ENCODE measurements around the gene PHF12.

DNA sequence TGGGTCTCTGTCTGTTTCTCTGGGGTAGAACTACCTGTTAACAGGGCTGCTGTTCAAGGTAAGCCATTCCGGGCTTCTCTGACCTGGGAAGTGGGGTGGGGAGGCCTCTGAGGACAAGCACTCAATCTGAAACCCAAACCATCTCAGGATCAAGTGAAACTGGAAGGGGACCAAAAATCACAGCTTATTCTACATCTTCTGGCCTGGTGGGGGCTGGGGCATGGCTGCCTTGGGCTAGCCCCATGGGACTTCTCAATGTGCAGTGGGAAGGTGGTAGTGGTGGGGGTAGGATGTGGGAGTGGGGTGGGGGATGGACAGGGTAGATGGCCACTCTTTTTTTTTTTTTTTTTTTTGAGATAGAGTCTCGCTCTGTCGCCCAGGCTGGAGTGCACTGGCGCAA, 59.3 kb downstream of the PHF12 start:
- TF ChIP-seq, protein P1, sequence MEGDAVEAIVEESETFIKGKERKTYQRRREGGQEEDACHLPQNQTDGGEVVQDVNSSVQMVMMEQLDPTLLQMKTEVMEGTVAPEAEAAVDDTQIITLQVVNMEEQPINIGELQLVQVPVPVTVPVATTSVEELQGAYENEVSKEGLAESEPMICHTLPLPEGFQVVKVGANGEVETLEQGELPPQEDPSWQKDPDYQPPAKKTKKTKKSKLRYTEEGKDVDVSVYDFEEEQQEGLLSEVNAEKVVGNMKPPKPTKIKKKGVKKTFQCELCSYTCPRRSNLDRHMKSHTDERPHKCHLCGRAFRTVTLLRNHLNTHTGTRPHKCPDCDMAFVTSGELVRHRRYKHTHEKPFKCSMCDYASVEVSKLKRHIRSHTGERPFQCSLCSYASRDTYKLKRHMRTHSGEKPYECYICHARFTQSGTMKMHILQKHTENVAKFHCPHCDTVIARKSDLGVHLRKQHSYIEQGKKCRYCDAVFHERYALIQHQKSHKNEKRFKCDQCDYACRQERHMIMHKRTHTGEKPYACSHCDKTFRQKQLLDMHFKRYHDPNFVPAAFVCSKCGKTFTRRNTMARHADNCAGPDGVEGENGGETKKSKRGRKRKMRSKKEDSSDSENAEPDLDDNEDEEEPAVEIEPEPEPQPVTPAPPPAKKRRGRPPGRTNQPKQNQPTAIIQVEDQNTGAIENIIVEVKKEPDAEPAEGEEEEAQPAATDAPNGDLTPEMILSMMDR (IDR thresholded peaks at IDR 0.05): no peak
- TF ChIP-seq POLR2AphosphoS5 (IDR thresholded peaks at IDR 0.05): no peak
